ENCODE measurements around the gene FUT8.
"Not testable (repeated sequence)": the region's sequence is repeated elsewhere in the genome, so short reads cannot be mapped to it uniquely, and the experiment has no call there.

Gene FUT8

DNA sequence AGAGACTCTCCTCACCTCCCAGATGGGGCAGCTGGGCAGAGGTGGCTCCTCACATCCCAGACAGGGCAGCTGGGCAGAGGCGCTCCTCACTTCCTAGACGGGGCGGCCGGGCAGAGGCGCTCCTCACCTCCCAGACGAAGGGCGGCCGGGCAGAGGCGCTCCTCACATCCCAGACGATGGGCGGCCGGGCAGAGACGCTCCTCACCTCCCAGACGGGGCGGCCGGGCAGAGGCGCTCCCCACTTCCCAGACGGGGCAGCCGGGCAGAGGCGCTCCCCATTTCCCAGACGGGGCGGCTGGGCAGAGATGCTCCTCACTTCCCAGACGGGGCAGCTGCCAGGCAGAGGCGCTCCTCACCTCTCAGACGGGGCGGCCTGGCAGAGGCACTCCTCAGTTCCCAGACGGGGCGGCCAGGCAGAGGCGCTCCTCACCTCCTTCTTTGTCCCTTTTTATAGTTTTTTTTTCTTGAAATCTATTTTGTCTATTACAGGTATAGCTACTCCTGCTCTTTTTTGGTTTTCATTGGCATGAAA, 304.9 kb downstream of the FUT8 start:
- not testable (repeated sequence) for DNase-seq (ENCODE audit: low spot score)

DNA sequence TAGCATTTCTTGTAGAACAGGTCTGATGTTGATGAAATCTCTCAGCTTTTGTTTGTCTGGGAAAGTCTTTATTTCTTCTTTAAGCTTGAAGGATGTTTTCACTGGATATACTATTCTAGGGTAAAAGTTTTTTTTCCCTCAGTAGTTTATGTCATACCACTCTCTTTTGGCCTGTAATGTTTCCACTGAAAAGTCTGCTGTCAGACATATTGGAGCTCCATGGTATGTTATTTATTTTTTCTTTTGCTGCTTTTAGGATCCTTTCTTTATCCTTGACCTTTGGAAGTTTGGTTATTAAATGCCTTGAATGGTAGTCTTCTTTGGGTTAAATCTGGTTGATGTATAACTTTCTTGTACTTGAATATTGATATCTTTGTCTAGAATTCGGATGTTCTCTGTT, 306.1 kb downstream of the FUT8 start:
- DNase-seq (ENCODE audit: low spot score), result no peak

DNA sequence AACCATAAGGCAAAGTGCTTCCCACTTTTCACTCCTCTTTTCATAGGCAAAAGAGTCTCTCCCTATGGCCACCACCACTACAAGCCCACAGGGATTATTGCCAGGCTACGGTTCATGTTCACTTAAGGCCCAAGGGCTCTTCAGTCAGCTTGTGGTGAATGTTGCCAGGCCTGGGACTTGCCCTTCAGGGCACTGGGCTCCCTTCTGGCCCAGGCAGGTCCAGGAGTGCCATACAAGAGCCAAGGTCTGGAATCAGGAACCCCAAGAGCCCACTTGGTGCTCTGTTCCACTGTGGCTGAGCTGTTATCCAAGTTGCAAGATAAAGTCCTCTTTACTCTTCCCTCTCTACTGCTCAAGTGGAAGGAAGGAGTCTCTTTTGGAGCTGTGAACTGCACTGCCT, 307.6 kb downstream of the FUT8 start:
- DNase-seq (ENCODE audit: low spot score), result no peak

DNA sequence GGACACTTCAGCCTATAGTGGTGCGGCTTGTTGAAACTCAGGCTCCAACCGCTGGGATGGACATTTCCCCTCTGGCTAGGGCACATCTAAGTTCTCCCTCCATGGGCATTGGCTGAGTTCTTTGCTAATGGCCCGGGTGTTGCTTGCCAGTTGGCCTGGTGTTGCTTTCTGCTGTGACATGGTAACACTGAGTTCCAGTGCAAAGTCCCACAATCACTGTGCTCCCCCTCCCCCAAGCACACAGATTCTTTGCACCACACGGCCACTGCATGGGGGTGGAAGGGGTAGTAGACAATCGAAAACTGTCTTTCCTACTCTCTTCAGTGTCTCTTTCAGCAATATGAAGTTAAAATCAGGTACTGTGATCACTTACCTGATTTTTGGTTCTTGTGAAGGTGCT, 308.2 kb downstream of the FUT8 start:
- DNase-seq (ENCODE audit: low spot score), result no peak

DNA sequence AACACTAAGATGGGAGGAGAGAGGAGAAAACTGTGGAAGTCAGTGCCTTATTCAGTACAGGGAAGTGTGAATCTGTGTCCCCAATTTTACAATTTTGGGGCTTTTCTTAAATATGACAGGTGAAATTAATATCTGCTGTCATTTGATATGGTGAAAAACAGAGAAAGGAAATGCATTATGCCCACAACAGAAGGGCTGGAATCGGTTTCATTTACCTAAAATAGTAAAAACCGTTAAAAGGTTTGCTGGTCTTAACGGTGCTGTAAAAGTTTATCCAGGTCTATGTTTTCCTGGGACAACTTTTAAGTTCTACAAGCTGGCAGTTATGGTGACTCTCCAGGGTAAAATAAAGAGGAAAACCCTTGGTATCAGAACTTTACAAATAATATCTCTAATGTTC, 310.8 kb downstream of the FUT8 start:
- no peak for DNase-seq (ENCODE audit: low spot score)

DNA sequence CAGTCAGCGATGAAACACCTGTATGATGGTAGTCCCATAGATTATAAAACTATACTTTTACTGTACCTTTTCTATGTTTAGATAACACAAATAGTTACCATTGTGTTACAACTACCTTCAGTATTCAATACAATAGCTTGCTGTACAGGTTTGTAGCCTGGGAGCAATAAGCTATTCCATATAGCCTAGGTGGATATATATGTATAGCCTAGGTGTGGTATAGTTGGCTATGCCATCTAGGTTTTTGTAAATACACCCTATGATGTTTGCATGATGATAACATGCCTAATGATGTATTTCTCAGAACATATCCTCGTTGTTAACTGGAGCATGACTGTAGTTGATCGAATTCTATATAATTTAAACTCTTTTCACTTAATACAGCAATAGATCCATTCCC, 316.1 kb downstream of the FUT8 start:
- no peak for DNase-seq (ENCODE audit: low spot score)

DNA sequence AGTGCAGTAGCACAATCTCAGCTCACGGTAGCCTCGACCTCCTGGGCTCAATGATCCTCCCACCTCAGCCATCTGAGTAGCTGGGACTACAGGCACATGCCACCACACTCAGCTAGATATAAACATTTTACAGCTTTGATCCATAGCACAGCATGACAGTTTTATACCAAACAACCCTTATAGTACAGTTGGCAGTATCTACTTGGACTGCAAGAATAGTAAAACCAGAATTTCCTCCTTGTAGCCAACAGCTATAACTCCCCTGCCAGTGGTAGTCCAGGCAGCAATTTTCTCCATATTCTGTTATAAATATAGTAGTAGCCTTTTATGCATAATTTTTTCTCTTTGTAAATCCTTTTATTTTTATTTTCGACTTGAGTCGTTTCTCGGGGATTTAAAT, 317.0 kb downstream of the FUT8 start:
- no peak for DNase-seq (ENCODE audit: low spot score)

GRCh38 chr14:65731933-65732506, 319.5 kb downstream of the FUT8 start:
- DNase-seq (ENCODE audit: low spot score), result no peak

GRCh38 chr14:65738339-65738738, 325.8 kb downstream of the FUT8 start:
- no peak for DNase-seq (ENCODE audit: low spot score)

DNA sequence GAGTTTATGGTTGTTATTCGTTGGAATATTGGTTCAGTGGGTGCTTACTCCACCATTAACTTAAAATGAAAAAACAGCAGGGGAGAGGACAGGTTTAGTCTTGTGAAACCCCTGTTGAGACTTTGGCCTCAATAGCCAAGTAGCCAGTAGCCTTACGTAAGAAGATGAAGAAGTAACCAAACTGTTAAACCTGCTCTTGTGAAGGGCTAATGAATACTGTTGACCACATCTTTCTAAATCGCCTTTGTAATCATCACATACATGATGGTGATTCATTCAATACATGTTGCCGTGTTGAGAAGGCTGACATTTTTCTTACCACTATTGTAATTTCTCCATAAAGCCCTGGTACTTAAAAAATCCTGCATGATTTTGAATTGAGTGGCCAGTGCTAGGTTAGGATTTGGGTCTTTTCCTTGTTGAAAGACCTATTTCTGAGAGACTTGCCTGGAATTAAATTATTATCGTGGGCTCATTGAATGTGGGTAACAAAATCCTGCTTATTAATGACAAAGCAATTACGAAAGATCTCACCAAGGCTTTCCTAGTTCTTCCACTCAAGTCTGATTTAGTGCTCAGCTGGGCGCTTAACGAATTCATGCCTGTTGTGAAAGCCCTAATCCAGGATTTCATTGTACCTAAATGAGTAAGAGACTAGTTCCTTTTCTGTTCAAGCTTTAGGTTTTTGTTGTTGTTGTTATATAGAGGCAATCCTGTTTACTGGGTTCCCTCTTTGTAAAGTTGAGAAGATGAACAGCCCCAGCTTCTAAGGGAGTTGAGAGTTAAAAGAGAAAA, 333.1 kb downstream of the FUT8 start:
- DNase-seq (ENCODE audit: low spot score), result no peak

DNA sequence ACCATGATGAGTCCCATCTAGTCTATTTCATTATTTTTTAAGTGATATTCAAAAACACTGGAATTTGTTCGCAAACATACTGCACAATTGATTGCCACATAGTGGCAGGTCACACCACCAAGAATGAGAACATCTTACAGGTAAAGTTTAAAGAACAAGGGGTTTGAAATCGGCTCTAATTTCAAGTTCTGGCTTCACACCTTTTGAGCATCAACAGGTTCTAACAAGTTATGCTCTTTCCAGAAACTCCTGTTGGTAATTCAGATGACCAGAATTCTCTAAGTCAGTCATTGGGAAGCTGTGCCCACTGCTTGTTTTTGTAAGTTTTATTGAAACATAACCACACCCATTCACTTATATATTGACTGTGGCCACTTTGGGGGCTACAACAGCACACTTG, 336.3 kb downstream of the FUT8 start:
- DNase-seq (ENCODE audit: low spot score), result no peak

DNA sequence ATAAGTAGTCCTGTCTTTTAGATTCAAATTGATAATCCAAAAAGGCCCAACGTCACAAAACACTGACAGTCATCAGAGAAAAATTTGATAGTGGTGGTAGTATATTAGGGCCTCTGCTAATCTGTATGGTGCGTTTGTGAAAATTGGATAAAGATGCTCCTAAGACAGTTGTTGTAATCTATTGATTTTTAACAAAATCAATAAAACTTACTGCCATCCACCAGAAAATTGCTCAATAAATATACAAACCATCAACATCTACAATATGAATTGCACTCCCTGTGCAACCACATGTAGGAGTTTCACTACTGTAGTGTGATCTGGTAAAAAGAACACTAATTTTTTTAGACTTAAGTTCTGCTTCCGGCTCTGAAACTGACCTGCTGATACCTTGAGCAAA, 336.8 kb downstream of the FUT8 start:
- no peak for DNase-seq (ENCODE audit: low spot score)

GRCh38 chr14:65750906-65751305, 338.4 kb downstream of the FUT8 start:
- no peak for DNase-seq (ENCODE audit: low spot score)

DNA sequence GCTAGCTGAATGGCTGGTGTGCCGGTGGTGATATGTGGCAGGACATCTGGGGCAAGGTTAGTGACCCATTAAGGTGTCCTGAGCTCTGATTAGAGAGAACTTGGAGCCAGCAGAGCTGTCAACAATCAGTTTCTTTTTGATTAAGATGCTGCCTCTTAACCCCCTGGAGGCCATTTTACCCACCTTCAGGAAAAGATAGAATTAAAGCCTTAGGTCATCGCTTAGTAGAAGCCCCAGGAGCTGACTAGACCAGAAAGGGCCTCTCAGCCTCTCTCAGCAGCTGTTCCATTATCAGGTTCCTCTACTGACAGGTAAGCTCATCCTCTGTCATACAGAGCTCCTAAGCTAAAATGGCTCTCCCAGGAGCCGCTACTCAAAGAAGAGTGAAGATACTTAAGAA, 339.0 kb downstream of the FUT8 start:
- no peak for DNase-seq (ENCODE audit: low spot score)

GRCh38 chr14:65753061-65753460, 340.5 kb downstream of the FUT8 start:
- no peak for DNase-seq (ENCODE audit: low spot score)

- DNase-seq (ENCODE audit: low spot score), result no peak
Observed at GRCh38 chr14:65755331-65755730, 342.8 kb downstream of the FUT8 start.

DNA sequence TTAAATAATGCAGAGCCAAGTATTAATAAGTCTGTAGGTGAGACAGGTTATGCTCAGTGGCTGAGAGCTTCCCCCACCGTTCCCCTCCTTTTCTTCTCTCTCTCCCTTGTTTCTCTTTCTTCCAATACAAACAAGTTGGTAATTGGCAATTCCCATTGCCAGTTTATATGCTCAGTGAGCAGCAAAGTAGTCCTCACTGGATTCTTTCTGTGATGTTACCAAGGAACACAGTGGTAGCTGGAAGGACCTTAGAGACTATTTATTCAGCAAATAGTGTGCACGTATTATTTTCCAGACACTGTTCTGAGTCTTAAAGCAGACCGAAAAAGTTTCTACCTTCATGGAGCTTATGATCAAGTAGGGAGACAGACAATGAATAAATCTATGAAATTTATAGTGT, 344.4 kb downstream of the FUT8 start:
- no peak for DNase-seq (ENCODE audit: low spot score)

DNA sequence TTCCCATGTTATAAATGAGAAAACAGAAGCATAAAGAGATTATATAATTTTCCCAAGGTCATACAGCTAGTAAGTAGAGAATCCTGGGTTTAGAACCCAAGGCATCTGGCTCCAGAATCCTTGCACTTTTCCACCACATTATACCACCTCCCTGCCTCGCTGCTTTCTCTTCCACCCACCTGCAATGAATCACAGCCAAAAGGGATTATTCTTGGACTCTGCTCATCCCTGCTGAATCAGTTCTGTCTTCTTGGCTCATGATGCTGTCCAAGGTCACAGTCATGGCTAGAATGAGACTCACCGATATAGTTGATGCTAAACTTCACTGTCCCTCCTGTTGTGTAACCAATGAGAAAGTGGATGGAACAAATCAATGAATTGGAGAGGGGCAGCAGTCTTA, 356.6 kb downstream of the FUT8 start:
- no peak for DNase-seq (ENCODE audit: low spot score)

GRCh38 chr14:65770681-65771080, 358.2 kb downstream of the FUT8 start:
- DNase-seq (ENCODE audit: low spot score), result no peak

DNA sequence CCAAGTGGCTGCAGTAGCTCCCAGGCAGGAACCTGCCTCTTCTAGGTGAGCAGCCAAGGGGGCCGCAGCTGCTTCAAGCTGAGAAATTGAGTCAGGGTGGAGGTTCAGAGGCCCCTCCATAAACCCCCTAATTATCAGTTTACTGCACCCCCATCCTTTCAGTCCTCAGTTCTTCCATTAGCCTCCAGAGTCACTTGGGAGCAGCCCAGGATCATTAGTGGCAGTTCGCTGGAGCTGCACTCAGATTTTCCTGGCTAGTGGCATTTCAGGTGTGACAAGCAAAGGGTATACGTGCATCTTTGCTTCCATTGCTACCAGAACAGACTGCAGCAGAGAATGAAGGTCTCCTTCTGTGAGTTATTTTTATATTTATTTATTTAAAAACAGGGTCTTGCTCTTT, 358.7 kb downstream of the FUT8 start:
- no peak for DNase-seq (ENCODE audit: low spot score)

GRCh38 chr14:65772466-65772865, 359.9 kb downstream of the FUT8 start:
- DNase-seq (ENCODE audit: low spot score), result no peak

DNA sequence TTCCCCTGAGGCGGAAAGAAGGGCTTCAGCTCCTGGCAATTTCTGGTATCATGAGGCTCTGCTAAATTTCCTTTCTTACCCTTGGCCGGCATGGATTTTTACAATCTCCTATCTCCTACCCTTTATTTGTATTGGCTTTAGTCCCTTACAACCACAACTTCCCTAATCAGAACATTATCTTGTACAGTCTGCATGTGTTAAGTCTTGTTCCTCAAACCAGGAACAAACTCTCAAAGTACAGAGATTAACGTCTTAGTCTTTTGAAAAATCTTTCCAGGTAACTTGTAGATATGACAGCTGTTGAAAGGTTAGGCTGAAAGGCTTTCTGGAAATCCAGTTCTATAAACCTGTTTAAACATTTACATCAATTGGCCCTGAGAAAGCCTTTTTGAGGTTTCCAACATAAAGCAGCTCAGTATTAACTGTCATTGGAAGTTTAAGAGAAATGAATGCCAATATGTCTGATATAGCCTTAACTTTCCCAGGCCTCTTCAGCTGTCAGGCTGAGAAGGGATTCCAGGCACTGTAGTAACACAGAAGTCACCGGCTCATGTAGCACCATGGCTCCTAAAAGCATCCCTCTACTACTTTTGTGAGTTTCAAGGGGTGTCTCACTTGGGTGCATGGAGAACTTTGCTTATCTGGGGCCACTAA, 360.5 kb downstream of the FUT8 start:
- no peak for DNase-seq (ENCODE audit: low spot score)

- no peak for DNase-seq (ENCODE audit: low spot score)
Observed at GRCh38 chr14:65774041-65774440, 361.5 kb downstream of the FUT8 start.
